Stimulated activated CD8-positive, alpha-beta memory T cell treated with anti-CD3 and anti-CD28 coated beads, Interleukin-12 subunit alpha, Interleukin-12 subunit beta, amount 100 ng/mL, for 24 hours (primary cell): Measurements from ENCODE around the gene DDX11.
"Not testable (repeated sequence)": the region's sequence is repeated elsewhere in the genome, so short reads cannot be mapped to it uniquely, and the experiment has no call there.

Source experiments
- DNase-seq: peaks from one replicate; pipeline ENCODE4 v3.0.0-alpha.2; 2020; ENCODE audit errors: extremely low read depth

DDX11 gene

GRCh38 chr12:31122481-31122880, 48.8 kb downstream of the DDX11 start:
- no peak for DNase-seq

- not testable (repeated sequence) for DNase-seq
Observed at GRCh38 chr12:31124158-31124557, 50.5 kb downstream of the DDX11 start.

- DNase-seq = not testable (repeated sequence)
Observed at GRCh38 chr12:31125171-31125570, 51.5 kb downstream of the DDX11 start.

- not testable (repeated sequence) for DNase-seq
Observed at GRCh38 chr12:31127209-31127848, 53.7 kb downstream of the DDX11 start.

- DNase-seq = not testable (repeated sequence)
Observed at GRCh38 chr12:31136581-31136980, 62.9 kb downstream of the DDX11 start.

- not testable (repeated sequence) for DNase-seq
Observed at GRCh38 chr12:31144768-31145167, 71.1 kb downstream of the DDX11 start.

- DNase-seq = not testable (repeated sequence)
Observed at GRCh38 chr12:31145296-31145695, 71.6 kb downstream of the DDX11 start.

GRCh38 chr12:31147415-31147814, 73.8 kb downstream of the DDX11 start:
- not testable (repeated sequence) for DNase-seq

- not testable (repeated sequence) for DNase-seq
Observed at GRCh38 chr12:31150766-31151165, 77.1 kb downstream of the DDX11 start.
